Measurements from ENCODE around the gene FGF12. TPM values are rescaled to one million over a fixed set of nuclear protein-coding genes. Genes with fewer than 3 reads are reported as not detected.

Gene FGF12
- total and polyA plus RNA-seq, 2 experiments from 2014 or later: 6.0 to 14.3 TPM

GRCh38 chr3:192408647-192409200 lies 318.6 kb downstream of the FGF12 start (continued):
- no peak for TF ChIP-seq ZNF462 (CRISPR knock-in tag; IDR thresholded peaks at IDR 0.05)

GRCh38 chr3:192408007-192408646 lies 319.2 kb downstream of the FGF12 start:
- H3F3A ChIP-seq (replicated peaks; ENCODE audit: low read depth): no peaks in the 10 kb centered on the region
- H3K9me2 ChIP-seq (ENCODE audit: insufficient read depth): no peaks in the 10 kb centered on the region
- H3K27ac Mint-ChIP-seq: no peak overlapping the region
- H3K4me3 Mint-ChIP-seq: peak overlapping the region; percentile 89
- H3K27me3 Mint-ChIP-seq (ENCODE audit: insufficient read depth, low read depth, poor library complexity): peaks cover 31% of the 10 kb centered on the region
- peaks cover 5% of the 10 kb centered on the region; the same call in 1 of the 3 replicates for H3K36me3 Mint-ChIP-seq (ENCODE audit: low read depth)
- DNase-seq (ENCODE audit: low spot score): peak; percentile 61
- peak overlapping the region; percentile 93 for H2AFZ ChIP-seq
- peak; percentile 46 for ATAC-seq
- H3K36me3 ChIP-seq (ENCODE audit: insufficient read depth): no peaks in the 10 kb centered on the region
- peak overlapping the region; percentile 95 for H3K4me2 ChIP-seq
- peaks cover 26% of the 10 kb centered on the region for H3K4me1 ChIP-seq (ENCODE audit: insufficient read depth)
- no peak overlapping the region for H3K27ac ChIP-seq (ENCODE audit: low read depth)
- H4K20me1 ChIP-seq (replicated peaks; ENCODE audit: insufficient read depth): 0 out of 2 replicates have a peak, but pooled peaks cover 3% of the 10 kb centered on the region
- peaks cover 77% of the 10 kb centered on the region for H3K27me3 ChIP-seq (ENCODE audit: insufficient read depth)
- H3K79me2 ChIP-seq (replicated peaks; ENCODE audit: insufficient read depth): no peaks in the 10 kb centered on the region
- no peak for TF ChIP-seq POLR2AphosphoS5 (IDR thresholded peaks at IDR 0.05; ENCODE audit: low read depth)
- TF ChIP-seq, protein P1, sequence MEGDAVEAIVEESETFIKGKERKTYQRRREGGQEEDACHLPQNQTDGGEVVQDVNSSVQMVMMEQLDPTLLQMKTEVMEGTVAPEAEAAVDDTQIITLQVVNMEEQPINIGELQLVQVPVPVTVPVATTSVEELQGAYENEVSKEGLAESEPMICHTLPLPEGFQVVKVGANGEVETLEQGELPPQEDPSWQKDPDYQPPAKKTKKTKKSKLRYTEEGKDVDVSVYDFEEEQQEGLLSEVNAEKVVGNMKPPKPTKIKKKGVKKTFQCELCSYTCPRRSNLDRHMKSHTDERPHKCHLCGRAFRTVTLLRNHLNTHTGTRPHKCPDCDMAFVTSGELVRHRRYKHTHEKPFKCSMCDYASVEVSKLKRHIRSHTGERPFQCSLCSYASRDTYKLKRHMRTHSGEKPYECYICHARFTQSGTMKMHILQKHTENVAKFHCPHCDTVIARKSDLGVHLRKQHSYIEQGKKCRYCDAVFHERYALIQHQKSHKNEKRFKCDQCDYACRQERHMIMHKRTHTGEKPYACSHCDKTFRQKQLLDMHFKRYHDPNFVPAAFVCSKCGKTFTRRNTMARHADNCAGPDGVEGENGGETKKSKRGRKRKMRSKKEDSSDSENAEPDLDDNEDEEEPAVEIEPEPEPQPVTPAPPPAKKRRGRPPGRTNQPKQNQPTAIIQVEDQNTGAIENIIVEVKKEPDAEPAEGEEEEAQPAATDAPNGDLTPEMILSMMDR (conservative IDR thresholded peaks at IDR 0.05; ENCODE audit: low read depth in 2 of 2): peak in 1 of 2 experiments; percentile 14; a peak in 1 of 4 replicates
- H3K4me3 ChIP-seq: peak overlapping the region; percentile 86
- H3K4me1 Mint-ChIP-seq: peaks cover 46% of the 10 kb centered on the region
- no peaks in the 10 kb centered on the region for H3K9me3 Mint-ChIP-seq
